Panc1 (cell line): Measurements from ENCODE around the gene RAPGEF1. TPM values are rescaled to one million over a fixed set of nuclear protein-coding genes. Genes with fewer than 3 reads are reported as not detected.

Experiments
- ATAC-seq: fragments of 200-7000 bp; cut with Tn5 transposase; 2 replicates; pipeline ENCODE4 v1.9.1; 2020; ENCODE audit warnings: mild to moderate bottlenecking, moderate library complexity
- BruUV-seq: library from RNA; stranded (reverse); fragments of 400-500 nt; replicated peaks from 2 replicates; lab custom pipeline; 2021; lab: Mats Ljungman, UMichigan
- CTCF ChIA-PET: fragments of 300-600 bp; sonication (Branson Sonifier 250); formaldehyde crosslinking; loops from one replicate; lab custom pipeline; 2022; ENCODE audit warnings: antibody characterized with exemption; lab: Charles Lee
- POLR2A ChIA-PET: fragments of 300-600 bp; sonication (Branson Sonifier 250); formaldehyde crosslinking; loops from one replicate; lab custom pipeline; 2022; ENCODE audit warnings: antibody characterized with exemption; lab: Charles Lee
- DNase-seq: peaks from one replicate; pipeline ENCODE4 v3.0.0-alpha.2; 2010; ENCODE audit warnings: low read depth, low spot score
- H3K27ac ChIP-seq: 2 replicates; pipeline ENCODE4 v1.5.1; 2011; ENCODE audit warnings: mild to moderate bottlenecking, low read length, inconsistent platforms
- H3K27me3 ChIP-seq: fragments of 200-500 bp; sonication (Bioruptor generic); 2 replicates; pipeline ENCODE4 v1.6.0; 2014; ENCODE audit warnings: low read length, inconsistent platforms; ENCODE audit not compliant: control insufficient read depth, insufficient read depth
- H3K36me3 ChIP-seq: fragments of 200-500 bp; sonication (Bioruptor generic); 2 replicates; pipeline ENCODE4 v1.5.1; 2014; ENCODE audit warnings: inconsistent platforms, mild to moderate bottlenecking, low read length, moderate library complexity; ENCODE audit not compliant: control insufficient read depth, insufficient read depth
- H3K4me1 ChIP-seq: 2 replicates; pipeline ENCODE4 v1.5.1; 2011; ENCODE audit warnings: inconsistent platforms, mild to moderate bottlenecking, low read length, moderate library complexity; ENCODE audit not compliant: control insufficient read depth, insufficient read depth
- H3K4me3 ChIP-seq, 2 experiments: 2 replicates each; pipeline ENCODE4 v1.5.1; 2011 to 2012; ENCODE audit warnings: low read depth in 2 of 2, low read length in 2 of 2, mild to moderate bottlenecking in 2 of 2, inconsistent platforms in 1 of 2, moderate library complexity in 1 of 2
- H3K9me3 ChIP-seq: fragments of 200-500 bp; sonication (Bioruptor generic); 2 replicates; pipeline ENCODE4 v1.5.1; 2014; ENCODE audit warnings: low read depth, mild to moderate bottlenecking, inconsistent platforms, low read length, moderate library complexity; ENCODE audit not compliant: control insufficient read depth, insufficient read depth
- CTCF ChIP-seq: fragments of 450-650 bp; IDR thresholded peaks from 2 replicates; pipeline ENCODE4 v1.5.1; 2017; ENCODE audit warnings: mild to moderate bottlenecking
- POLR2AphosphoS5 ChIP-seq: IDR thresholded peaks from 2 replicates; pipeline ENCODE4 v1.6.1; 2012; ENCODE audit warnings: mild to moderate bottlenecking, low read depth, low read length, moderate library complexity
- REST ChIP-seq, 2 experiments: IDR thresholded peaks; 2 replicates each; pipeline ENCODE4 v1.6.1; 2011 to 2012; ENCODE audit warnings: low read depth in 2 of 2, control low read depth in 1 of 2, low read length in 1 of 2, mild to moderate bottlenecking in 1 of 2, moderate library complexity in 1 of 2; ENCODE audit not compliant: insufficient read depth in 1 of 2
- SIN3A ChIP-seq: IDR thresholded peaks from 2 replicates; pipeline ENCODE4 v1.6.1; 2012; ENCODE audit warnings: low read depth, mild to moderate bottlenecking, low read length, moderate library complexity, borderline replicate concordance; ENCODE audit not compliant: insufficient read depth
- TCF7L2 ChIP-seq: IDR thresholded peaks from 2 replicates; pipeline ENCODE4 v1.6.1; 2011; ENCODE audit warnings: mild to moderate bottlenecking, low read depth, low read length, inconsistent platforms
- in situ Hi-C: cut with HindIII; loops from 2 replicates; pipeline ENCODE4 v1.10.0; 2016; ENCODE audit warnings: low sequenced_read_pairs, low pct_unique_long_range_greater_than_20kb
- intact Hi-C: fragments of 100-400 bp; cut with micrococcal nuclease; formaldehyde crosslinking; loops from one replicate; pipeline ENCODE4 v1.10.0; 2022; ENCODE audit not compliant: unreplicated experiment
- total RNA-seq: library from RNA; stranded (reverse); gene quantifications from one replicate; pipeline ENCODE4 v1.2.1, GENCODE V29; 2021; ENCODE audit not compliant: unreplicated experiment

RAPGEF1 gene
- total RNA-seq, 1 experiment from 2014 or later, result 86.8 TPM

- no peak overlapping the region for H3K27ac ChIP-seq
- no peak for DNase-seq
- POLR2A ChIA-PET, result no interaction called here
- no peaks in the 10 kb centered on the region for H3K9me3 ChIP-seq
- no TSS peak for BruUV-seq
- H3K27me3 ChIP-seq, result no peaks in the 10 kb centered on the region
- in situ Hi-C loops, result no loop called here
- H3K4me1 ChIP-seq, result peaks cover 5% of the 10 kb centered on the region
- no peak overlapping the region for H3K4me3 ChIP-seq
- CTCF ChIA-PET, result no interaction called here
- ATAC-seq, result no peak
- no peak for TF ChIP-seq TCF7L2
- intact Hi-C loops, result no loop called here
- H3K36me3 ChIP-seq, result no peaks in the 10 kb centered on the region
Measured at GRCh38 chr9:131539223-131539923, 200.5 kb downstream of the RAPGEF1 start.

- intact Hi-C loops, result no loop called here
- H3K4me3 ChIP-seq, result no peak overlapping the region
- CTCF ChIA-PET, result no interaction called here
- POLR2A ChIA-PET, result no interaction called here
- H3K27ac ChIP-seq, result no peak overlapping the region
- no peaks in the 10 kb centered on the region for H3K9me3 ChIP-seq
- peaks cover 5% of the 10 kb centered on the region for H3K4me1 ChIP-seq
- BruUV-seq, result no TSS peak
- no peak for DNase-seq
- ATAC-seq, result no peak
- in situ Hi-C loops, result no loop called here
- no peaks in the 10 kb centered on the region for H3K27me3 ChIP-seq
- H3K36me3 ChIP-seq, result no peaks in the 10 kb centered on the region
- TF ChIP-seq REST (IDR thresholded peaks at IDR 0.05; ENCODE audit: insufficient read depth in 1 of 2, low read depth in 2 of 2, low read length in 1 of 2) (no peak), SIN3A (no peak), POLR2AphosphoS5 (no peak), TCF7L2 (no peak)
Measured at GRCh38 chr9:131537946-131538345, 201.9 kb downstream of the RAPGEF1 start.

- H3K27ac ChIP-seq, result no peak overlapping the region
- H3K4me1 ChIP-seq, result peaks cover 9% of the 10 kb centered on the region
- in situ Hi-C loops, result no loop called here
- intact Hi-C loops, result no loop called here
- DNase-seq (no peak), ATAC-seq (no peak)
- no peaks in the 10 kb centered on the region for H3K36me3 ChIP-seq
- POLR2A ChIA-PET, result interaction anchor here (0.7 kb wide), 1 partner anchor 14 kb away, joined by 6 read pairs; no protein-coding TSS in a partner anchor
- no peaks in the 10 kb centered on the region for H3K27me3 ChIP-seq
- BruUV-seq, result no TSS peak
- H3K9me3 ChIP-seq, result no peaks in the 10 kb centered on the region
- TF ChIP-seq CTCF (no peak), TCF7L2 (peak; percentile 63; the same call in 1 of the 2 replicates)
- CTCF ChIA-PET, result no interaction called here
- H3K4me3 ChIP-seq, result no peak overlapping the region
Measured at GRCh38 chr9:131534721-131535237, 205.1 kb downstream of the RAPGEF1 start.
